ENCODE results near the gene TRMT11.

DNA sequence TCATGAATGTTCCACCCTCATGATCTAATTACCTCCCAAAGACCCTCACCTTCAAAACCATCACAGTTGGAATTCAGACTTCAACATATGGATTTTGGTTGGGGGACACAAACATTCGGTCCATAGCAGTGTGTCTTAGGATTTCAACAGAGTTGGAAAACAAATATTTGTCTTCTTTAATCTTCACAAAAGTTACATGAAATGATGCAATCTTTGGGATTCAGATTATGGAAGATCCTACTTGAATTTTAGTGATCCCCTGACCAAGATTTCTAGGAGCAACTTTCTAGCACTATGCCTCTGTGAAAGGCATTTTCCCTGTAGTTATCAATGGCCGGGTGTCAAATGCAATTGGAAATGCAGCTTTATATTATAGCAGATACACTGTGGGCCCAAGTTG lies 86.5 kb downstream of the TRMT11 start:
- TF ChIP-seq, protein P1, sequence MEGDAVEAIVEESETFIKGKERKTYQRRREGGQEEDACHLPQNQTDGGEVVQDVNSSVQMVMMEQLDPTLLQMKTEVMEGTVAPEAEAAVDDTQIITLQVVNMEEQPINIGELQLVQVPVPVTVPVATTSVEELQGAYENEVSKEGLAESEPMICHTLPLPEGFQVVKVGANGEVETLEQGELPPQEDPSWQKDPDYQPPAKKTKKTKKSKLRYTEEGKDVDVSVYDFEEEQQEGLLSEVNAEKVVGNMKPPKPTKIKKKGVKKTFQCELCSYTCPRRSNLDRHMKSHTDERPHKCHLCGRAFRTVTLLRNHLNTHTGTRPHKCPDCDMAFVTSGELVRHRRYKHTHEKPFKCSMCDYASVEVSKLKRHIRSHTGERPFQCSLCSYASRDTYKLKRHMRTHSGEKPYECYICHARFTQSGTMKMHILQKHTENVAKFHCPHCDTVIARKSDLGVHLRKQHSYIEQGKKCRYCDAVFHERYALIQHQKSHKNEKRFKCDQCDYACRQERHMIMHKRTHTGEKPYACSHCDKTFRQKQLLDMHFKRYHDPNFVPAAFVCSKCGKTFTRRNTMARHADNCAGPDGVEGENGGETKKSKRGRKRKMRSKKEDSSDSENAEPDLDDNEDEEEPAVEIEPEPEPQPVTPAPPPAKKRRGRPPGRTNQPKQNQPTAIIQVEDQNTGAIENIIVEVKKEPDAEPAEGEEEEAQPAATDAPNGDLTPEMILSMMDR (IDR thresholded peaks at IDR 0.05; ENCODE audit: insufficient read depth, low read length), result no peak
- TF ChIP-seq GABPA (IDR thresholded peaks at IDR 0.05; ENCODE audit: low read depth), result no peak
